HCT116 (cell line): Measurements from ENCODE around the gene APLF. TPM values are rescaled to one million over a fixed set of nuclear protein-coding genes. Genes with fewer than 3 reads are reported as not detected.

Experiments
- ATAC-seq: fragments of 200-7000 bp; cut with Tn5 transposase; 2 replicates; pipeline ENCODE4 v1.9.1; 2020; ENCODE audit warnings: mild to moderate bottlenecking, moderate library complexity
- BruUV-seq: library from RNA; stranded (reverse); fragments of 400-500 nt; replicated peaks from 2 replicates; lab custom pipeline; 2021; lab: Mats Ljungman, UMichigan
- CTCF ChIA-PET: fragments of 300-600 bp; sonication (Branson Sonifier 250); formaldehyde crosslinking; loops from one replicate; lab custom pipeline; 2021; ENCODE audit warnings: antibody characterized with exemption; lab: Charles Lee
- POLR2A ChIA-PET: fragments of 300-600, 350-600 bp; sonication (Branson Sonifier 250); formaldehyde crosslinking; loops from one replicate; lab custom pipeline; 2021; ENCODE audit warnings: antibody characterized with exemption; lab: Charles Lee
- RAD21 ChIA-PET, 2 experiments: fragments of 300-600 bp; sonication (Branson Sonifier 250); formaldehyde crosslinking; loops; one replicate each; lab custom pipeline; 2023; ENCODE audit warnings: low total read pairs in 2 of 2; ENCODE audit not compliant: uncharacterized antibody in 2 of 2, unreplicated experiment in 2 of 2, low non-redundant PET in 1 of 2; lab: Charles Lee
- DNase-seq: peaks from one replicate; pipeline ENCODE4 v3.0.0-alpha.2; 2010; ENCODE audit warnings: low read depth, low spot score
- H2AFZ ChIP-seq: fragments of 200-600 bp; shearing (Covaris generic), sonication (generic); 2 replicates; pipeline ENCODE4 v1.6.1; 2017; ENCODE audit warnings: low read depth, mixed run types, mixed read lengths, antibody characterized with exemption, low read length; ENCODE audit not compliant: poor library complexity, severe bottlenecking
- H3K27ac ChIP-seq: 2 replicates; pipeline ENCODE4 v1.5.1; 2012; ENCODE audit warnings: low read depth, low read length
- H3K27me3 ChIP-seq: fragments of 200-600 bp; sonication (generic); 2 replicates; pipeline ENCODE4 v1.6.1; 2016; ENCODE audit warnings: mixed run types, low read length, mixed read lengths; ENCODE audit not compliant: insufficient read depth
- H3K36me3 ChIP-seq, 2 experiments: fragments of 200-500 bp in 1 of 2; fragments of 200-600 bp in 1 of 2; sonication (Bioruptor generic) in 1 of 2; sonication (generic) in 1 of 2; 2 replicates each; pipeline versions ENCODE4 v1.5.1 to v1.6.1; 2014 to 2016; ENCODE audit warnings: low read length in 2 of 2, inconsistent platforms in 1 of 2, mixed read lengths in 1 of 2, mixed run types in 1 of 2; ENCODE audit not compliant: insufficient read depth in 2 of 2, control insufficient read depth in 1 of 2
- H3K4me1 ChIP-seq, 2 experiments: fragments of 200-600 bp in 1 of 2; sonication (generic) in 1 of 2; 2 replicates each; pipeline versions ENCODE4 v1.5.1 to v1.6.1; 2012 to 2017; ENCODE audit warnings: low read length in 2 of 2, inconsistent platforms in 1 of 2, mild to moderate bottlenecking in 1 of 2, mixed read lengths in 1 of 2, mixed run types in 1 of 2, moderate library complexity in 1 of 2; ENCODE audit not compliant: insufficient read depth in 2 of 2, control insufficient read depth in 1 of 2
- H3K4me2 ChIP-seq: fragments of 200-600 bp; sonication (generic); 2 replicates; pipeline ENCODE4 v1.6.1; 2017; ENCODE audit warnings: mixed run types, low read length, mixed read lengths
- H3K4me3 ChIP-seq, 2 experiments: fragments of 200-600 bp in 1 of 2; sonication (generic) in 1 of 2; replicated peaks in 1 of 2; 2 replicates each; pipeline ENCODE4 v1.5.1; 2011 to 2016; ENCODE audit warnings: low read length in 2 of 2, control low read depth in 1 of 2, low read depth in 1 of 2, mild to moderate bottlenecking in 1 of 2, mixed read lengths in 1 of 2, mixed run types in 1 of 2
- H3K79me2 ChIP-seq: fragments of 200-600 bp; sonication (generic); 2 replicates; pipeline ENCODE4 v1.6.1; 2017; ENCODE audit warnings: mild to moderate bottlenecking, mixed run types, low read length, moderate library complexity, mixed read lengths; ENCODE audit not compliant: insufficient read depth
- H3K9ac ChIP-seq: fragments of 200-600 bp; sonication (generic); 2 replicates; pipeline ENCODE4 v1.6.1; 2016; ENCODE audit warnings: low read length, mixed read lengths
- H3K9me2 ChIP-seq: fragments of 200-600 bp; sonication (generic), shearing (Covaris generic); 2 replicates; pipeline ENCODE4 v1.6.1; 2017; ENCODE audit warnings: mixed run types, mild to moderate bottlenecking, moderate library complexity; ENCODE audit not compliant: insufficient read depth
- H3K9me3 ChIP-seq, 2 experiments: fragments of 200-500 bp in 1 of 2; fragments of 200-600 bp in 1 of 2; sonication (Bioruptor generic) in 1 of 2; sonication (generic) in 1 of 2; 2 replicates each; pipeline ENCODE4 v1.6.1; 2014 to 2017; ENCODE audit warnings: low read length in 2 of 2, mixed read lengths in 2 of 2, inconsistent platforms in 1 of 2, low read depth in 1 of 2, mild to moderate bottlenecking in 1 of 2, mixed run types in 1 of 2, moderate library complexity in 1 of 2; ENCODE audit not compliant: control insufficient read depth in 1 of 2, insufficient read depth in 1 of 2
- H4K20me1 ChIP-seq: fragments of 200-600 bp; sonication (generic), shearing (Covaris generic); 2 replicates; pipeline ENCODE4 v1.6.1; 2017; ENCODE audit warnings: mixed run types, mild to moderate bottlenecking, moderate library complexity; ENCODE audit not compliant: insufficient read depth
- CBX3 ChIP-seq: IDR thresholded peaks from 2 replicates; pipeline ENCODE4 v1.6.1; 2012; ENCODE audit warnings: low read depth
- CEBPB ChIP-seq: IDR thresholded peaks from 2 replicates; pipeline ENCODE4 v1.6.1; 2012; ENCODE audit warnings: low read depth
- CTCF ChIP-seq, 3 experiments: fragments of 200-600 bp in 1 of 3; sonication (generic) in 1 of 3; IDR thresholded peaks in 2 of 3; conservative IDR thresholded peaks in 1 of 3; 2 replicates each; pipeline ENCODE4 v1.5.1; 2012 to 2017; ENCODE audit warnings: low read depth in 2 of 3, low read length in 2 of 3, antibody characterized with exemption in 1 of 3, borderline replicate concordance in 1 of 3, control low read depth in 1 of 3, mild to moderate bottlenecking in 1 of 3, mixed read lengths in 1 of 3, mixed run types in 1 of 3, moderate library complexity in 1 of 3; ENCODE audit not compliant: insufficient read depth in 1 of 3
- EGR1 ChIP-seq: IDR thresholded peaks from 2 replicates; pipeline ENCODE4 v1.6.1; 2012; ENCODE audit warnings: low read depth
- ELF1 ChIP-seq: IDR thresholded peaks from 2 replicates; pipeline ENCODE4 v1.6.1; 2012; ENCODE audit warnings: low read depth, borderline replicate concordance
- EZH2 ChIP-seq: fragments of 200-600 bp; sonication (generic); IDR thresholded peaks from 2 replicates; pipeline ENCODE4 v1.6.1; 2017; ENCODE audit warnings: antibody characterized with exemption, mixed run types
- EZH2phosphoT487 ChIP-seq: fragments of 200-600 bp; IDR thresholded peaks from 2 replicates; pipeline ENCODE4 v1.6.1; 2018; ENCODE audit warnings: antibody characterized with exemption, borderline replicate concordance
- FOSL1 ChIP-seq: IDR thresholded peaks from 2 replicates; pipeline ENCODE4 v1.6.1; 2012; ENCODE audit warnings: low read depth
- JUND ChIP-seq: IDR thresholded peaks from 2 replicates; pipeline ENCODE4 v1.6.1; 2012
- POLR2AphosphoS5 ChIP-seq: IDR thresholded peaks from 2 replicates; pipeline ENCODE4 v1.6.1; 2011; ENCODE audit warnings: mild to moderate bottlenecking, low read depth, low read length, moderate library complexity
- REST ChIP-seq: IDR thresholded peaks from 2 replicates; pipeline ENCODE4 v1.6.1; 2012; ENCODE audit warnings: low read depth
- SIN3A ChIP-seq: IDR thresholded peaks from 2 replicates; pipeline ENCODE4 v1.6.1; 2012; ENCODE audit warnings: low read depth
- SP1 ChIP-seq: IDR thresholded peaks from 2 replicates; pipeline ENCODE4 v1.6.1; 2012; ENCODE audit warnings: low read depth
- SRF ChIP-seq: IDR thresholded peaks from 2 replicates; pipeline ENCODE4 v1.6.1; 2012; ENCODE audit warnings: low read depth
- TCF7L2 ChIP-seq: IDR thresholded peaks from 2 replicates; pipeline ENCODE4 v1.7.0; 2011; ENCODE audit warnings: borderline replicate concordance, inconsistent platforms; ENCODE audit not compliant: insufficient read depth, insufficient read length; ENCODE audit errors: extremely low read depth
- ZBTB33 ChIP-seq: IDR thresholded peaks from 2 replicates; pipeline ENCODE4 v1.6.1; 2011; ENCODE audit warnings: mild to moderate bottlenecking, low read length, moderate library complexity; ENCODE audit not compliant: insufficient replicate concordance; ENCODE audit errors: extremely low read depth
- intact Hi-C: fragments of 100-400 bp; cut with micrococcal nuclease; formaldehyde crosslinking; loops from 2 replicates; pipeline ENCODE4 v1.10.0; 2022
- total RNA-seq: library from RNA; stranded (reverse); gene quantifications from one replicate; pipeline ENCODE4 v1.2.1, GENCODE V29; 2021; ENCODE audit not compliant: unreplicated experiment
- TF ChIP-seq, protein P1 (sequence below): IDR thresholded peaks from 2 replicates; pipeline ENCODE4 v1.6.1; 2012
- TF ChIP-seq, protein P2 (sequence below): IDR thresholded peaks from 2 replicates; pipeline ENCODE4 v1.6.1; 2012

Gene APLF
- total RNA-seq, 1 experiment from 2014 or later: 1.6 TPM

DNA sequence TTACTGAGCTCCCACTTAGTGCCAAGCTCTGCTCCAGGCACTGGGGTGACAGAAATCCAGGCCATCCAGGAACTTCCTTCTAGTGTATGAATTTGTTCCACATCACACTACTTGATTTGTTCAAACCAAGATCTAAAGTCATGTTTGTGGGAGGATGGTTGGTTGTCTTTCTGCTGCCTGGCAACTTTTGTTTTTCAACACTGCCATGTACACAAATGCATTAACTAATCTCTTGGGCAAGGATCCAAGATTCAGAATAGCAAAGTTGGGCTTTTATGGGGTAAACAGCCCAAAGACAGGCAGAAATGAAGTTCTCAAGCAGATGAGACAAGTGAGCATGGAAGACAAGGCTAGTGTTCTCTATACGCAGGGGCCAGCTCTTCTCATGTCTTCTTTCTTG lies 122.6 kb downstream of the APLF start (continued):
- TF ChIP-seq EZH2phosphoT487 (no peak), SRF (no peak), TCF7L2 (no peak)

GRCh38 chr2:68590702-68591101 lies 123.3 kb downstream of the APLF start:
- H3K4me2 ChIP-seq: no peak overlapping the region
- H3K27me3 ChIP-seq: no peaks in the 10 kb centered on the region
- no peaks in the 10 kb centered on the region for H3K9me3 ChIP-seq
- no peak overlapping the region for H3K27ac ChIP-seq
- ATAC-seq: no peak
- DNase-seq: no peak
- BruUV-seq: no TSS peak
- no peaks in the 10 kb centered on the region; a peak in 1 of 4 replicates for H3K4me1 ChIP-seq
- no peaks in the 10 kb centered on the region for H3K79me2 ChIP-seq
- no peak overlapping the region for H3K4me3 ChIP-seq
- no peaks in the 10 kb centered on the region for H3K9me2 ChIP-seq
- H4K20me1 ChIP-seq: no peaks in the 10 kb centered on the region
- CTCF ChIA-PET: interaction anchor here (1.2 kb wide), 1 partner anchor 335 kb away, joined by 3 read pairs; no protein-coding TSS in a partner anchor
- no peak overlapping the region for H3K9ac ChIP-seq
- RAD21 ChIA-PET: no interaction called here
- POLR2A ChIA-PET: no interaction called here
- no peak overlapping the region for H2AFZ ChIP-seq
- intact Hi-C loops: no loop called here
- no peaks in the 10 kb centered on the region for H3K36me3 ChIP-seq
- no peak for TF ChIP-seq EZH2
- TF ChIP-seq FOSL1: no peak
- TF ChIP-seq TCF7L2: no peak
- no peak for TF ChIP-seq SRF
- TF ChIP-seq, protein P1, sequence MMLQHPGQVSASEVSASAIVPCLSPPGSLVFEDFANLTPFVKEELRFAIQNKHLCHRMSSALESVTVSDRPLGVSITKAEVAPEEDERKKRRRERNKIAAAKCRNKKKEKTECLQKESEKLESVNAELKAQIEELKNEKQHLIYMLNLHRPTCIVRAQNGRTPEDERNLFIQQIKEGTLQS: no peak
- TF ChIP-seq CBX3: no peak
- TF ChIP-seq SP1: no peak
- TF ChIP-seq JUND: no peak
- TF ChIP-seq SIN3A: no peak
- TF ChIP-seq ELF1: no peak
- no peak for TF ChIP-seq EGR1
- no peak for TF ChIP-seq EZH2phosphoT487
- TF ChIP-seq, protein P2, sequence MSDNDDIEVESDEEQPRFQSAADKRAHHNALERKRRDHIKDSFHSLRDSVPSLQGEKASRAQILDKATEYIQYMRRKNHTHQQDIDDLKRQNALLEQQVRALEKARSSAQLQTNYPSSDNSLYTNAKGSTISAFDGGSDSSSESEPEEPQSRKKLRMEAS: no peak
- no peak for TF ChIP-seq ZBTB33
- TF ChIP-seq CEBPB: no peak
- TF ChIP-seq REST: no peak
- no peak for TF ChIP-seq CTCF (IDR thresholded peaks at IDR 0.05 in 2 of 3, conservative IDR thresholded peaks at IDR 0.05 in 1 of 3; ENCODE audit: borderline replicate concordance in 1 of 3, insufficient read depth in 1 of 3, low read depth in 2 of 3, low read length in 2 of 3)
- no peak for TF ChIP-seq POLR2AphosphoS5
- TF ChIP-seq, all 23 proteins: peak for 0
